GF-D8 (cell line): ENCODE measurements around the gene HOXC9.

Experiments
- DNase-seq: peaks from one replicate; lab custom pipeline; 2025; lab: John Stamatoyannopoulos, UW

Gene HOXC9

DNA sequence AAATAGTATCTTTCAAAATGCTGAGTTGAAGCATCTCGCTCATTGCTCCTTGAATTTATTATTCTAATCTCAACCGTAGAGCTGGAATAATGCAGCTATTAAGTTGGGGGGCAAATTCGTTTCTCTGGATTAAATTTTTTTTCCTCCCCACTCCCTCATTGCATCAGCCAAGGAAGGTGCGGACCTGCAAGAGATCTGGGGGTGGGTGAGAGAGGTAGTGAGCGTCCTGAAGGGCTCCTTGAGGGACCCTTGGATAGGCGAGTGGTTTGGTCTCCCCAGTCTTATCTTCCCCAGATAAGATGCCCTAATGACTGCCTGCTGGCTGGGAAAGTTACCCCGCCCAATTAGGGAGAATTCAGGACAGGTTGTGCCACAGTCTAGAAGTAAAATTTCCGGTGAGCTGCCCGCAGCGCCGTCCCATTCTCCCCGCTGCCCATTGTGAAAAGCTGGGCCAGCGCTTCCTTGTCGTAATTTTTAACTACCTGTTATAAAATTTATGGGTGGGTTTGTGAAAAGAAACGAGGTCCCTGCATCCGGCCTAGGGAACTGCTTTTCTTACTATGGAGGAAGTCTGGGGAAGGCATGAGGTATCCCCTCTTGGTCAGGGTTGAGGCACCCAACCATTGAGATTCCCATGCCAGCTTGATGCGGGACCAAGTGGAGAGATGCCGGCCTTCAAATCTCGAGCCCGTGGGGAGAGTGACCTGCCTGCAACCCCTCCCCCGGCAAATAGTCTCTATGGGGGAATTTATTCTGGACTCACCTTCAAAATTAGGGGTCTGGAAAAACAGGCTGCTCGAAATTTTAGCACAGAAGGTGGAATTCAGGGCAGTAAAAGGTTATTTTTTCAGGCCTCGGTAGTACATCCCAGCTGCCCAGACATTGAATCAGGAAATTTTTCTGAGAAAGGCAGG, 15.3 kb downstream of the HOXC9 start:
- no peak for DNase-seq

DNA sequence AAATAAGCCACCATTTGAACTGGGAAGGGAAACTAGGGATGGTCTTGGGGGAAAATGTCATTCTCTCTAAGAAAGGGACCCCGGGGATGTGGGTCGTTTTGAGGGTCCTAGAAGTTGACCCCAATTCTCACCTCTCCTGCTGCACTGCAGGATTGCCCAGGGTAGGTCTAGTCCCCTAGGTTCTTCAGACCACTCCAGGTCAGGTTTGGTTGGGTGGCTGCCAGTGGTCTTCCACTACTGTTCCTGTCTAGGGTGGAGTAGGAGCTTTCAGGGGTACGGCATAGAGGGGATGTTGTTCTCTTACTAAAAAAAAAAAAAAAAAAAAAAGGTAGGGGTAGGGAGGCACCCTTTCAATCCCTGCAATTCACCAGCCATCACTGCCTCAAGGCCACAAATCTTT, 16.1 kb downstream of the HOXC9 start:
- no peak for DNase-seq

DNA sequence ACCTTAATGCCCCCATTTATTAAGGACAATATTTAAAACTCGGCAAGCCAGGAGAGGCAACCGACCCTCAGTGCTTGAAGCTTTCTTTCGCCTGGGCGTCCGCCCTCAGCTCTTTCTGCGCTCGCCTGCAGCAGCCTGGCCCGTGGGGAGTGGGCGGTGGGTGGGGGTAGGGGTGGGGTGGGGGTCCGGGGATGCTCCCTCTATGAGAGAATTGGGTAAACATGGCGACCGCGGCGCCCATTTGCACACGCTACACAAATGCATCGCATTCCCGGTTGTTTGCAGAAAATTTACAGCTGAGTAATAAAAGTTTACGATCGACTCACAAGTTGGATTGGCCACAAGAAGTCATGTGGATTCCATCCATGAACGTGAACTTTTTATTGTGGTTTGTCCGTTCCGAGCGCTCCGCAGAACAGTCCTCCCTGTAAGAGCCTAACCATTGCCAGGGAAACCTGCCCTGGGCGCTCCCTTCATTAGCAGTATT, 16.6 kb downstream of the HOXC9 start:
- no peak for DNase-seq

DNA sequence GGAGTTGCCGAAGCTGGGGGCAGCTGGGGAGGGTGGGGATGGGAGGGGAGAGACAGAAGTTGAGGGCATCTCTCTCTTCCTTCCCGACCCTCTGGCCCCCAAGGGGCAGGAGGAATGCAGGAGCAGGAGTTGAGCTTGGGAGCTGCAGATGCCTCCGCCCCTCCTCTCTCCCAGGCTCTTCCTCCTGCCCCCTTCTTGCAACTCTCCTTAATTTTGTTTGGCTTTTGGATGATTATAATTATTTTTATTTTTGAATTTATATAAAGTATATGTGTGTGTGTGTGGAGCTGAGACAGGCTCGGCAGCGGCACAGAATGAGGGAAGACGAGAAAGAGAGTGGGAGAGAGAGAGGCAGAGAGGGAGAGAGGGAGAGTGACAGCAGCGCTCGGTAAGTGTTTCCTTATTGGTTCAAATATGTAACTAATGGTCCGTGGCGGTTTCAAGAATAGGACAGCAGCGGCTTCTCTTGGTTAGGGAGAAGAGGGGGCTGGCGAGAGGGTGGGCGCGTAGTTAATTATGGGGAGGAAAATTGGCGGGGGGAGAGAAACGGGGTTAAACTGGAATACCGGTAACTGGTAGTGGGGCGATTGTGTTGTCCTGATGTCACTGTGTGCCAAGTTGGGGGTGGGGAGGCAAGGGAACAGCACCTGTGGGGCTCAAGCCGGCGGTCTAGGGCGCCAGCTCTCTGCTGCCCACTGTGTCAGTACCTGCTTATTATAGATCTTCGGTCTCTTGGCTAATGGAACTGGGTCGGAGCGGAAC, 17.2 kb downstream of the HOXC9 start:
- DNase-seq: no peak

DNA sequence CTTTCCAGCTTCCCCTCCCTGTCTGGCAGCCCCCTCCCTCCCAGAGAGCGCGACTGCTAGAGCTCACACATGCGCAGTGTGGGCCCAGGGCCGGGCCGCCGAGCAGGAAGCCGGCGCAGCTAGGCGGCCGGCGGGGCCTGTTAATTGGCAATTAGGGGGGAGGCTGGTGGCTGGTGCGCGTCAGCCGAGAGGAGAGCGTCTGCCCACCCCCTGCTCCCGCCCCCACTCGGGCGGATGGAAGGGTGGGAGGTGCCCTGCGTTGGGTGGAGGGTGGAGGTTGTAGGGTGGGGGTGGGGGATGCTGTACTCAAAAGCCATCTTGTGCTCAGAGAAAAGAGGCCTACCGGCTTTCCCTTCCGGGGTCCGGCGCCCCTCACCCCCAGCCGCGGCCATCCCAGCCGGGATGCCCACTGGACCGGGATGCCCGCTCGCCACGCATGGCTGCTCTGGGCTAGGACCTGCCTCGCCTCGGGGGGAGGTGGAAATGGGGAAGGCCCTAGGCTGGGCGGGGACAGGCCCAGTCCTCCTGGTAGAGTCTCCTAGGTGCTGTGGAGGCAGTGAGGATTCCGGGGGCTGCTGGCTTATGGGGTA, 18.0 kb downstream of the HOXC9 start:
- no peak for DNase-seq

DNA sequence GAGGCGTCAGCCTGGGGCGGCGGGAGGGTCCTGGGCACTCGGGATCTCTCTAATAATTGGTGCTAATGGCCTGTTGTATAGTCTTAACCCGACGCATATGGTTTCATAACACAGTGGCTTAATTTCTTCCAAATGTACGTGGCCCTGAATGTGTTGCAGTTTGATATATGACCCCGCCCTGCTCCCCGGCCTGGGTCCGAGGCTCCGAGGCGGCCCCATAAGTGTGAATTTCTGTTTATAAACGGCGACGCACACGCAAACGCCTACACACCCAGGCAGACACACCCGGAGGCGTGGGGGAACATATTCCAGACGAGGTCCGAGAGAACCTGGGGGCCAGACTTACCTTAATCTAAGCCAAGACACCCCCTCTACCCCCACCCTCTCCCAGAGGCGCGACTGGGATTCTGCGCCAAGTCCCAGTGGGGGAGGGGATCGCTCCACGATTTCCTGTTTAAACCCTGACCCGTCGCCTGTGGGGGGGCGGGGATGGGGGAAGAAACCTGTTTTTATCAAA, 18.6 kb downstream of the HOXC9 start:
- DNase-seq: no peak

DNA sequence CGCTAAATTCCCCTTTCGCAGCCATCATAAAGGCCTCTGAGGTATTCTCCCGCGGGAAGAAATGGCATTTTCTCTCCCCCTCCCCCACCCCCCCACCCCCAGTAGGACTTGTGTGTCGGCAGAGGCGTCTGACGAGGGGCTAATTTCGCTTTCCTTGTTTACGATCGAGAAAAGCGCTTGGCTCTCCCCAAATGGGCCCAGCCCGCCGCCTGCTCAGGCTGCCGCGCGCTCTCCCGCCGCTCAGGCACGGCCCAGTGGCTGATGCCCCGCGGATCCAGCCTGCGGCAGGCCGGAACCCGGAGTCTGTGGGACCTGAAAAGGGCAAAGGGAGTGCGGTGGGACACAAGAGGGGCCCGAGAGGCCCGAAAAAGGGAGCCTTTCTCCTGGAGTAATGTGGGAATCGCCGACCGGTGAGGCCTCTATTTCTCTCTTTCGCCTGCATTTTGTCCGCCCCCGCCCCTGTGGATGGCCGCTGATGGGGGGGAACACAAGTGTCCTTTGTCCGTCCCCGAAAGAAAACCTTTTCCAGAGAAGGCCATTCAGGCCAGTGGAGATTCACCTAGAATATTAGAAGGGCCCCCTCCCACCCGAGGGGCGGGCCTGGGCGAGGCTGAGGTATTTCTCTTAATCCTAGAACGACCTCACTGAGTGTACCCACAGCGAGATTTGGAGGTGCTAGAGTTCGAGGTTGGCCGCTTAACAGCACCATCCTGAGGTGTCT, 19.3 kb downstream of the HOXC9 start:
- DNase-seq: no peak

DNA sequence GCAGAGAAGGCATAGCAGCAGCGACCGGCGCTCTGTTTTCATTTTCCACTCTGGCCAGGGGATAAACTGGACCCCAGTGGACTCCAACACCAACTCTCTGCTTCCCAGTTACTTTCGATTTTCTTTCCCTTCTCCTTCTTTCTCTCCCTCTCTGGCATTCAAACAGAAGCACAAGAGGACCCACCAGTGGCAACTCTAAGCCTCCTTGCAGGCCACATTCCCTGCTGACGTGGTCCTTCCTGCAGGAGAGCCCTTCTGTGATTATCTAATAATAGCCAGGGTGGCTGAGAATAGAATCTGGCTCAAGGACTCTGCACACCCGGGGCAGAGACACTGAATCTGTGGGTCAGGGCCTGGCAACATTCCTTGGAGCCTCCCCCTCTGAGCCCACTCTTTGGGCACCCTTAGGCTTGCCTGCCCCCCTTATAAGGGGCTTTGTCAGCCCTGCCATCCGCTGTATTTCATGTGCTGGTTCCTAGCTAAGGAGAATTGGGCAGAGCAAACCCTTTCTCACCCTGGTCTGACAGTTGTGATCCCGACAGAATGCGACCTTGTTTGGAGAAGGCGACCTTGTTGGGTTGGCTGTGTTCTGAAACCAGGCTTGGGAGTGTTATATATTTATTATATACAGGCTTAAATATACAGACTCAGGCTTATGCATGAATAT, 20.1 kb downstream of the HOXC9 start:
- no peak for DNase-seq

DNA sequence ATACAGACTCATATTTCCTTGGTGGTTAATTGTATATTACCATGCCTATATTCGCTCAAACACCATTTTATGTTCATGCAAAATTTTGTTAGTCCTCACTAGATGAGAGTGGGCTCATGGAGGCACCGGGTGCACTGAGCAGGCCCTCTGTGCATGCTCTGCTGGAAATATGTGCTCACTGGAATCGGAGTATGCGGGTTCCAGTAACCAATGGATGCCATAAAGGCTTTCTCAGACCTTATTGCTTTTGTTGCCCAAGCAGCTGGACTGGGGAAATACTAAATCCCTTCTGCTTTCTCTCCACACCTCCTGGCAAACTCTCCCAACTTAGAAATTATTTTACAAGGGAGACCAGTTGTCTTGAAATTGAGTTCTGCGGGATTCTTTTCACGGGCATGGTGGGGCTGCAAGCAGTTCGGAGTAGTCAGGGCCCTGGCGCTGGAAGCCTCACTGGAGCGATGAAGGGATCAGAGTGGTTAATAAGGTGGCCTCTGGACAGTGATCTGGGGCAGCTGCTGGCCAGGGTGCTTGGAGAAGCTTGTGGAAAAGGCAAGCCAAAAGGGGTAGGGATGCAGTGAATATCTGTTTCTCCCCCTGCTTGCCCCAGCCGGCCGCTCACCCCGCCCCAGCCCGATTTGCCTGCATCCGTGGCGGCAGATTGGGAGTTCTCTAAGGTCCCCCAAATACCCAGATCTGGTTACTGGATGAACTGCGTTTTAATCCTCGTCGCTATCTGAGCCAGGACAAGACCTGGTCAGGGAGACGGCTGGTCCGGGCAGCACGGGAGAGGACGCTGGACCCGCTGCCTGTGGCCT, 20.8 kb downstream of the HOXC9 start:
- DNase-seq: no peak

DNA sequence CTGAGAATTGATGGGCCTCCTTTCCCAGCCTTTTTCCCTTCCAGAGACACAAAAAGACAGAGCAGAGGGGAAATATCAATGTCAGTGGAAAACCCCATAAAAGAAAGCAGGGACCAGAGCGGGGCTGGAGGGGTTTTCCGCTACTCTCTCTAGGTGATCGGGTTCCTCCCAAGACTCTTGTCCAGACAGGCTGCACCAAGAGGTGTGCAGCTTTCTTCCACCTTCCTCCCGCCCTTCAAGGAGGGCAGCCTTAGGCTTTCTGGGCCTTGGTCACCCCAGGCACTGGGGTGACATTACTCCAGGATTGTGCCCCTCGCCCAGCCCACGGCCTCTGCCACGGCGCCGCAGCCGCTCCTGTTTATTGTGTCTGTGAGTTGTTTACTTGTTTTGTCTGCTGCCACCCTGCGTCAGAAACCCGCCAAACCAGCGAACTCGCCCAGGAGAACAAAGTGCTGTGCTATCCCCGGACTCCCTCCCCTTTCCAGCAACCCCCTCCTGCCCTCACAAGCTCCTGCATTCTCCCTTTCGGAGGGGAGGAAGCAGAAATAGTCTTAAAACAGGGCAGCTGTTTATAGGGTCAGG, 21.6 kb downstream of the HOXC9 start:
- no peak for DNase-seq

DNA sequence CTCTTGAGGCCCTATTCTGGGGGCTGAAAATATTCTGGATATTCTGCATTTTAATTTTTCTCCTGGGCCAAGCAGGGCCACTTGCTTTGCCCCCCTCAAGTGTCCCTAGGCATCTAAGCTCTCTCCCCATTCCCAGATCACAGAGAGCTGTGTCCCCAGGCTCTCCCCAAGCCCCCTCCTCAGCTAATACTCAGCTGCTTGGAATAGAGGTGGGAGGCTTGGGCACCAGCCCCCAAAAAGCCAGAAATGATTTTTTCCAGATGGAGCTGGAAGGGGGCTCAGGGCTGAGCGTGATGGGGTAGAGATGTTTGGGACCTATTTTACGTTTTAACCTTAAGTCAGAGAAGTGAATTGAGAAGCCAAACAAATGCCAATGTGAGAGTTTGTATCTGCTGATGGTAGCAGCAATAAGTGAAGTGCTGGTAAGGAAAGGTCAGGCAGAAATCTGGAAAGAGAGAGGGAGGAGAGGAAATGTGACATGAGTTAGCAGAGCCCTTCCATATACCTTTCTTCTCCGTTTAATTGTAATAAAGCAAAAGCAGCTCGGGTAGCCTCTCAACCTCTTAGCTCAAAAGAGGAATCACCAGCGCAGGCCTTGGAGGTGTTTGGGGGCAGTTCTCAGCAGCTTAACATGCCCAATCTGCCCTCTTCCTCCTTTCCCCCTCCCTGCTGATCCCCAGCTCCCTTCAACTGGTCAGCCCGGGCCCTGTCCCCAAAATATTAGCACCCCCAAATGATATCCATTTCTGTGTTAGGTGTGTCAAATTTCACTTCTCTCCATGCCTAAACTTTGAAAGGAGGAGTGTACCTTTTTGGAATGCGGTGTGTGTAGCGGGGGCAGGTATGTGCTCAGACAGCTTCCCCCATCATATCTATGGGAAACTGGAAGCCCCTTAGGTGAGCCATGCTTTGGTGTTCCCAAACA, 23.3 kb downstream of the HOXC9 start:
- DNase-seq: no peak

DNA sequence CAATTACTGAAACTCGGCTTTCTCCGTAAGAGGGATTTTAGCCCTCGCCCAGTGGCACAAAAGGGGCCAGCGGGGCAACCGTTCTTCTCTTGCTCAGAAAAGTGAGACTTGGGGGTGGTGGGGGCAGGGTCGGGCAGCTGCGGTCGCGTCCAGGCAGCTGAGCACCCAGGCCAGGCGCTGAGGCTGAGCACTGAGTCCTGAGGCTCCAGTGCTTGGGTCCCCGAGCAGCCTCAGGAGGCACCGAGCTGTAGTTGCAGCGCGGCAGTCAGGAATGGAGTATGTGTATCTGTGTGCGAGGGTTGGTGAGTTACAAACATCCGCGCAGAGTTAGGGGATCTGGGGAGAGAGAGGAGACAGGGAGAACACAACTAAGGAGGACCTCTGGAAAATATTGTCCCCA, 24.2 kb downstream of the HOXC9 start:
- DNase-seq: no peak

DNA sequence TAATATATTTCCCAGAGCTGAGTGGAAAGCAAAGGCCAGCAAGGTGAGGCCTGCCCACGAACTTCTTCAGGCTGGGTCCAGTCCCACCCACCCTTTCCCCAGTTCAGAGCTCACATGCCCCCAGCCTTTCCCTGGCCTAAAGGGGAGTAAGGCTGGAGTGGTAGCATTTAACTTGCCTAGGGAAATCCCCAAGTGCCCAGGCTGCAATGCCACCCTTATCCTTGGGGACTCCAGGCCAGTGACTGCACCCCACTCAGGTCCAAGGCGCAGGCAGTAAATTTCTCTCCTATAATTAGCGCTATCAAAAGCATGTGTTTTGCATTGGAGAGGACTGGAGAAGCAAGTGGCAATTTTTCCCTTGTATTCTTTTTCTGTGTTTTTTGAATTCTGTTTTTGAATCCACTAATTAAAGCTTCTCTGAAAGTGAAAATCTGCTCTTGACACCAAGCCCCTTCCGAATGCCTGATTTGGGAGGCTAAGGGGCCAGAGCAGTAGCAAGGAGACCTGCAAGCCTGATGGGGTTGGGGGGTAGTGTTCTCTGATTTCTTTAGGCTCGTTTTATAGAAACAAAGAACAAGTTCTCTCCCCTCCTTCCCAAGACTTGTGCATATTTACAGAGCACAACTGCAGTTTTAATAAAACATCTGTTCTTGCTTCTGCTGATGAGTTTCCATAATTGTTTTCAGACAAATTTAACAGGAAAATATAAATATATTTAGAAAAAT, 24.8 kb downstream of the HOXC9 start:
- no peak for DNase-seq

DNA sequence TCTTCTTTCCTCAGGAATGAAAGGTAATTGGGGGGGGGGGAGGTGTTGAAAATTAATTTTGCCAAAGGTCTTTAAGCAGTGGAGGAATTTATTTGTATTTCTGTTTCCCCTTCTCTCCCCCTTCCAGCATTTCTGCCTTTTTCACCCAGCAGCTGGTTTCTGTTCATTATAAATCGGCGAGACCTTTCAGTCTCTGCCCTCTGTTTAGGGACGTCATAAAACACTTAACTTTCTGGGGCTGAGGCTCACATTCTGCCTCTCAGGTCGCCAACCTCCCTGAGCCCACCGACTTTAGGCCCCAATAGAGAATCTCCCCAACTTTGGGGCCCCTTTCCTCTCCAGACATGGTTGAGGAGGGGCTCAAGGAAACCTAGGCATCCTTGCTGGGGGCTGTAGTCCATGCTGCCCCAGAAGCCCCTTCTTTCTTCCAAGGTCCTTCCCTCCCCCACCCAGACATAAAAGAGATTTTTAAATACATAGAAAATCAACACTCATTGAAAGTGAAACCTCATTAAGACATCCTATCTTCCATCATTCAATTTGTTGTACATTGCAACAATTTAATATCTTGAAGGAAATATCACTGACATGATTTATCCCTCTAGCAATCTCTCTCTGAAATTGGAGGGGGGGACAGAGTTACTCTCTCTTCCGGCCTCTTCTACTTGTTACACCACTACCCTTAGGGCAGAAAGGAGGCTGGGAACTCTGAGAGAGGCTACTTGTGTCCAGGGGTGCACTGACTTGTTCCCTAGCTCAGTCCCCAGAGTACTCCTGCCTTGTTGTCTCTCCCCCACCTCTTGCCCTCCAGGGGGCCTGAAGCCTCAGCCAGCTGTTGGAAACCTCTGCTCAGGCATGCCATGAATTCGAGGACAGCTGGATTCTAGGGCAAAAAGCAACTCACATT, 25.8 kb downstream of the HOXC9 start:
- DNase-seq: no peak

DNA sequence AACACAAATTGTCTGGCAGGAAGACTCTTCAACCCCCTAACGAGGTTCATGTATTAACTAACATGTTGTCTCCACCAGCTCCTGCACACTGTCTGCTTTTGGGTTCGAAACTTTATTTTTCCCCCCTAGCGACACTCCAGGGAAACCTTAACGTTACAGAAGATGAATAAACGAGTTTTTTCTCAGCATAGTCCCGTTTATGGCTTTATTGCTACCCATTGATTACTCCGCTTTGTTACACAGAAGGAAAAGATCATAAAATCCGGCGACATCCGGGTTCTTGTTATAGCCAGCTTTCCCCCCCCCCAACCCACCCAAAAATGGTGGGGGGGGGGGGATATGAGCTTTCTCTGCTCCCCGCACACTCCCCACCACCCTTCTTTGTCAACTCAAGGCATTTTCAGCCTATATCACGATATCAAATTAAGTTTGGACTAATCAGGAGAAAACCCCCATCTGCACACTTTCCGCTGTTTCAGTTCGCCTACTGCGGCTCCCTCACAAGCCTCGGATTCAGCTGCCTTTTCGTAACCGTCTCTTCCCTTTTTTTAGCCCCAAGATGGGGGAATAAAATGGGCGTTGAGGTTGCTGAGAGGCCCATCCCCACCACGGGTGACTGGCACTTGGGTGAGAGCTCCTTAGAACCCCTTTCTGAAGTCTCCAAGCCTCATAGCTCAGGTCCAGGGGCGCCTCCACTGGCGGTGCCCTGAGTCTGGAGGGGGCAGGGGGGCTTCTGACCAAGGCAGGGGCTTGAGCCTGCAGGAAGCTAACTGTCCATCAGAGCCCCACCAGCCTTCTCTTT, 26.9 kb downstream of the HOXC9 start:
- DNase-seq: no peak

DNA sequence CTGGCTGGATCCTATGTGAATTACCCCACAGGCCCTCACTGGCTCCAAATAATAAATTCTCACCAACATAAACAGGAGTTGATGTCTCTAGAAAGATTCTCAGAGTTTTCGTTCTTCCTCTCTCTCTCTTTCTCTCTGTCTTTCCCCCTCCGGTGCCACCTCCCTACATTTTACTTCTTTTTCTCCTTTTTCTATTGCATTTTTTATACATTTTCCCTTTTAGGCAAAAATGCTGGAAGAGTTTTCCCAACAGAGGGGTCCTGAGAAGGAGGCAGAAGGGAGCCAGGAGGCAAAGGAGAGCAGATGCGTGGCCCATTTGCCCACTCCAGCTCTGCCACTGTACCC, 27.5 kb downstream of the HOXC9 start:
- no peak for DNase-seq
